BE2C (cell line): ENCODE data around the gene DTNB.

Experiments
- DNase-seq: peaks from one replicate; pipeline ENCODE4 v3.0.0-alpha.2; 2020
- H3K27me3 ChIP-seq: fragments of 250-450 bp; sonication (Bioruptor Pico); 2 replicates; pipeline ENCODE4 v1.5.1; 2020; ENCODE audit warnings: mild to moderate bottlenecking
- H3K36me3 ChIP-seq: fragments of 250-450 bp; sonication (Bioruptor Pico); 2 replicates; pipeline ENCODE4 v1.5.1; 2020; ENCODE audit warnings: mild to moderate bottlenecking
- H3K4me1 ChIP-seq: fragments of 250-450 bp; sonication (Bioruptor Pico); 2 replicates; pipeline ENCODE4 v1.5.1; 2020
- H3K4me3 ChIP-seq: 2 replicates; pipeline ENCODE4 v1.5.1; 2011; ENCODE audit warnings: low read depth, low read length
- H3K9me3 ChIP-seq: fragments of 250-450 bp; sonication (Bioruptor Pico); 2 replicates; pipeline ENCODE4 v1.5.1; 2020
- CTCF ChIP-seq: IDR thresholded peaks from 2 replicates; pipeline ENCODE4 v1.5.1; 2012; ENCODE audit warnings: mild to moderate bottlenecking, low read depth, low read length

The DTNB gene

GRCh38 chr2:25617948-25618646, 55.3 kb downstream of the DTNB start:
- Histone ChIP-seq H3K27me3 (no peaks in the 10 kb centered on the region), H3K4me3 (no peak overlapping the region)
- DNase-seq = no peak

GRCh38 chr2:25615920-25616319, 57.5 kb downstream of the DTNB start:
- H3K4me3 ChIP-seq = no peak overlapping the region
- H3K4me1 ChIP-seq = no peaks in the 10 kb centered on the region
- DNase-seq = no peak
- no peaks in the 10 kb centered on the region for H3K9me3 ChIP-seq
- no peak for TF ChIP-seq CTCF
- H3K36me3 ChIP-seq = no peaks in the 10 kb centered on the region
- H3K27me3 ChIP-seq = no peaks in the 10 kb centered on the region

More at GRCh38 chr2:25617948-25618646, 55.3 kb downstream of the DTNB start:
- Histone ChIP-seq H3K4me1 (no peaks in the 10 kb centered on the region), H3K9me3 (no peaks in the 10 kb centered on the region), H3K36me3 (no peaks in the 10 kb centered on the region; the same call in 1 of the 2 replicates)
- no peak for TF ChIP-seq CTCF

- H3K27me3 ChIP-seq = no peaks in the 10 kb centered on the region
- H3K9me3 ChIP-seq = no peaks in the 10 kb centered on the region
- DNase-seq = no peak
- no peak for TF ChIP-seq CTCF
- H3K4me3 ChIP-seq = no peak overlapping the region
- no peaks in the 10 kb centered on the region for H3K36me3 ChIP-seq
- no peaks in the 10 kb centered on the region for H3K4me1 ChIP-seq
Measured at GRCh38 chr2:25615386-25615785, 58.0 kb downstream of the DTNB start.

- no peak overlapping the region for H3K4me3 ChIP-seq
- no peaks in the 10 kb centered on the region for H3K9me3 ChIP-seq
- no peaks in the 10 kb centered on the region for H3K27me3 ChIP-seq
- no peak for TF ChIP-seq CTCF
- no peak for DNase-seq
- H3K4me1 ChIP-seq = no peaks in the 10 kb centered on the region
- no peaks in the 10 kb centered on the region for H3K36me3 ChIP-seq
Measured at GRCh38 chr2:25614711-25615110, 58.7 kb downstream of the DTNB start.

- Histone ChIP-seq H3K9me3 (no peaks in the 10 kb centered on the region), H3K4me1 (no peaks in the 10 kb centered on the region), H3K4me3 (no peak overlapping the region), H3K36me3 (no peaks in the 10 kb centered on the region), H3K27me3 (no peaks in the 10 kb centered on the region)
- TF ChIP-seq CTCF = no peak
- no peak for DNase-seq
Measured at GRCh38 chr2:25608718-25609117, 64.7 kb downstream of the DTNB start.

GRCh38 chr2:25606892-25607291, 66.5 kb downstream of the DTNB start:
- Histone ChIP-seq H3K27me3 (no peaks in the 10 kb centered on the region), H3K36me3 (no peaks in the 10 kb centered on the region), H3K4me1 (no peaks in the 10 kb centered on the region), H3K9me3 (no peaks in the 10 kb centered on the region), H3K4me3 (no peak overlapping the region)
- DNase-seq = peak; percentile 14
- peak; percentile 68 for TF ChIP-seq CTCF
